Testis (tissue), 2 donors: Measurements from ENCODE around the gene RNF220.

Source experiments
- POLR2A ChIP-seq: fragments of 450-650 bp; IDR thresholded peaks from one replicate; pipeline ENCODE4 v1.6.1; 2017; ENCODE audit warnings: antibody characterized with exemption, mild to moderate bottlenecking, moderate library complexity
- TF ChIP-seq, protein P1 (sequence below), 3 experiments: fragments of 450-650 bp in 2 of 3; fragments of 200-600 bp in 1 of 3; sonication (generic) in 1 of 3; IDR thresholded peaks; one replicate each; pipeline ENCODE4 v1.5.1; 2016 to 2019; ENCODE audit warnings: antibody characterized with exemption in 3 of 3, mild to moderate bottlenecking in 2 of 3, moderate library complexity in 1 of 3

DNA sequence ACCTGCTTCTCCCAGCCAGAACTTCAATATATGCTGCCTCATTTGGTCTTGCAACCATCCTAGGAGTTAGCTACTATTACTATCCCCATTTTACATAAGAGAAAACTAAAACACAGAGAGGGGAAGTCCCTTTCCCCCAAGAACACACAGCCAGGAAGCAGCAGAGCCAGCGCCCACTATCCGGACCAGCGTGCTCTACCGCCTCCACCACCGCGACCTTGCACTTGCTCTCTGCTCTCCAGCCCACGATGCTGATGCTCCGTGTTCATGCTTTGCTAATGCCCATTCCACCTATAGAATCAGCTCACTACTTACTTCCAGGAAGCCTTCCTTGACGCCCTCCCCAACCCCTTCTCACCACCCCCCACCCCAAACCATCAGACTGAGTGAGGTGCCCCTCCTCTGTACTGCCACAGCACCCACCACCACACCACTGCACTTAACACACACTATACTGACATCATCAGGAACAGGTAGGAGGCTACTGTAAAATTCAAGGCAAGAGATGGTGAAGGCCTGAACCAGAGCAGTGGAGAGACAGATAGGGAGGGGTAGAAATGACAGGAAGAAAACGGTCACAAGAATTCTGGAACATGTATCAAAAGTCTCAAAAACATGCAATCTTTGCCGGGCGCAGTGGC lies 259.8 kb downstream of the RNF220 start:
- TF ChIP-seq, protein P1, sequence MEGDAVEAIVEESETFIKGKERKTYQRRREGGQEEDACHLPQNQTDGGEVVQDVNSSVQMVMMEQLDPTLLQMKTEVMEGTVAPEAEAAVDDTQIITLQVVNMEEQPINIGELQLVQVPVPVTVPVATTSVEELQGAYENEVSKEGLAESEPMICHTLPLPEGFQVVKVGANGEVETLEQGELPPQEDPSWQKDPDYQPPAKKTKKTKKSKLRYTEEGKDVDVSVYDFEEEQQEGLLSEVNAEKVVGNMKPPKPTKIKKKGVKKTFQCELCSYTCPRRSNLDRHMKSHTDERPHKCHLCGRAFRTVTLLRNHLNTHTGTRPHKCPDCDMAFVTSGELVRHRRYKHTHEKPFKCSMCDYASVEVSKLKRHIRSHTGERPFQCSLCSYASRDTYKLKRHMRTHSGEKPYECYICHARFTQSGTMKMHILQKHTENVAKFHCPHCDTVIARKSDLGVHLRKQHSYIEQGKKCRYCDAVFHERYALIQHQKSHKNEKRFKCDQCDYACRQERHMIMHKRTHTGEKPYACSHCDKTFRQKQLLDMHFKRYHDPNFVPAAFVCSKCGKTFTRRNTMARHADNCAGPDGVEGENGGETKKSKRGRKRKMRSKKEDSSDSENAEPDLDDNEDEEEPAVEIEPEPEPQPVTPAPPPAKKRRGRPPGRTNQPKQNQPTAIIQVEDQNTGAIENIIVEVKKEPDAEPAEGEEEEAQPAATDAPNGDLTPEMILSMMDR (IDR thresholded peaks at IDR 0.05), result no peak
- TF ChIP-seq POLR2A, result no peak
